Heart left ventricle (tissue), 16 donors: ENCODE results near the gene FAM180A. TPM values are rescaled to one million over a fixed set of nuclear protein-coding genes. Genes with fewer than 3 reads are reported as not detected.
A peak's percentile ranks its signal among the peaks of the same experiment; 100 is the strongest.
"Not testable (repeated sequence)": the region's sequence is repeated elsewhere in the genome, so short reads cannot be mapped to it uniquely, and the experiment has no call there.

ENCODE experiments used
- ATAC-seq, 4 donors: fragments of 200-7000 bp; cut with Tn5 transposase; one replicate each; pipeline ENCODE4 v1.9.1; 2020 to 2022; ENCODE audit warnings: moderate library complexity in 4 of 4, mild to moderate bottlenecking in 3 of 4, moderate number of reproducible peaks in 1 of 4
- DNase-seq, 5 donors: peaks; one replicate each; pipeline ENCODE4 v3.0.0-alpha.2; 2020
- H3K27ac ChIP-seq, 12 donors: fragments of 200-600 bp; sonication (generic) in 4 of 12; one replicate each; pipeline versions ENCODE4 v1.5.0 to v1.8.0; 2016 to 2022; ENCODE audit warnings: mild to moderate bottlenecking in 2 of 12
- H3K27me3 ChIP-seq, 9 donors: fragments of 200-600 bp; sonication (generic) in 2 of 9; one replicate each; pipeline versions ENCODE4 v1.5.1 to v1.8.0; 2016 to 2022; ENCODE audit warnings: mild to moderate bottlenecking in 3 of 9
- H3K36me3 ChIP-seq, 9 donors: fragments of 200-600 bp; sonication (generic) in 2 of 9; one replicate each; pipeline versions ENCODE4 v1.5.0 to v1.8.0; 2018 to 2022; ENCODE audit warnings: mild to moderate bottlenecking in 2 of 9
- H3K4me1 ChIP-seq, 12 donors: fragments of 200-600 bp; sonication (generic) in 4 of 12; one replicate each; pipeline versions ENCODE4 v1.5.0 to v1.8.0; 2016 to 2022; ENCODE audit warnings: mild to moderate bottlenecking in 3 of 12
- H3K4me3 ChIP-seq, 12 donors: fragments of 200-600 bp; sonication (generic) in 4 of 12; one replicate each; pipeline versions ENCODE4 v1.5.0 to v1.8.0; 2017 to 2022; ENCODE audit warnings: mild to moderate bottlenecking in 9 of 12, moderate library complexity in 4 of 12
- H3K9me3 ChIP-seq, 12 donors: fragments of 200-600 bp; sonication (generic) in 4 of 12; one replicate each; pipeline versions ENCODE4 v1.5.0 to v1.8.0; 2016 to 2022; ENCODE audit warnings: mild to moderate bottlenecking in 1 of 12
- CTCF ChIP-seq, 12 donors: fragments of 200-600 bp; sonication (generic) in 4 of 12; IDR thresholded peaks; one replicate each; pipeline versions ENCODE4 v1.5.0 to v1.8.0; 2018 to 2022; ENCODE audit warnings: antibody characterized with exemption in 12 of 12, mild to moderate bottlenecking in 5 of 12
- POLR2A ChIP-seq, 2 donors: fragments of 450-650 bp; IDR thresholded peaks; one replicate each; pipeline ENCODE4 v1.6.1; 2017; ENCODE audit warnings: antibody characterized with exemption in 2 of 2, mild to moderate bottlenecking in 2 of 2, moderate library complexity in 2 of 2
- WGBS, 4 donors: extraction: QIAGEN DNeasy Blood & Tissue Kit in 2 of 4; methylation state at CpG; one replicate each; pipeline versions ENCODE4 v1.1.5 to v1.1.7; 2013 to 2018; 5-methylcytosine and 5-hydroxymethylcytosine counted together
- intact Hi-C, 10 donors: fragments of 100-400 bp; cut with DNase I; formaldehyde crosslinking; loops; one replicate each; pipeline versions ENCODE4 v1.11.1 to v1.14.2; 2022
- polyA plus RNA-seq, 2 donors: library from polyadenylated mRNA; stranded (reverse); fragments of 200-250 nt; gene quantifications; one replicate each; pipeline ENCODE4 v1.2.3, GENCODE V29; 2013
- total RNA-seq, 9 donors: library from RNA; depleted of rRNA in 2 of 9; stranded (reverse); fragments of >200 nt in 2 of 9; fragmentation: NEBNext Ultra II Directional in 3 of 9; extraction: Animal tissue kit (Norgen Biotek cat#: 25700) in 3 of 9; gene quantifications; one replicate each; pipeline versions ENCODE4 v1.1.0 to v1.2.4, GENCODE V29; 2016 to 2023
- donor health status: ischemic (EF 13 %, LVEDD 7.1; RV severe dilation, severe dysfunction).
- donor health status: healthy with polysubstance abuse.
- donor health status: DM: no; HTN: yes; CAD: no.
- donor health status: DM: no; HTN: no; CAD: no.
- donor health status: ischemic (EF 25% LVEDD 6.9; RV normal size, moderate dysfunction).
- donor health status: ischemic (EF 25% LVEDD 5.7; RV mildly dilated, moderate dysfunction).
- donor health status: healthy.
- donor health status: DM: yes; HTN: yes; CAD: no.
- donor health status: ischemic (EF 35%, LVEDD 5.7; RV mildly dilated, moderate dysfunction).
- donor health status: nonischemic (EF 11% LVEDD 7.7; RV severe dilation, severe dysfunction).
- donor health status: DM: yes; HTN: yes; CAD: no.
- donor health status: PGD.
- donor health status: ischemic (EF 29% LVEDD 5.4; RV normal size, mild dysfunction).
- donor health status: nonischemic (EF 23%, LVEDD 6.1; RV moderate dilation, normal function).

FAM180A gene
- total and polyA plus RNA-seq, 11 donors: 7.9 to 63.5 (median 20.8) TPM

GRCh38 chr7:135782377-135782776, 33.8 kb upstream of the FAM180A start:
- intact Hi-C loops: no loop called here
- ATAC-seq: peak in 3 of 4 donors; percentile 46 to 61 (median 54)
- no peaks in the 10 kb centered on the region for H3K27me3 ChIP-seq
- DNase-seq: peak in 1 of 5 donors; percentile 32
- no peaks in the 10 kb centered on the region for H3K36me3 ChIP-seq
- H3K9me3 ChIP-seq: peaks cover 0 to 15% (median 4%) of the 10 kb centered on the region in 12 donors
- TF ChIP-seq POLR2A (IDR thresholded peaks at IDR 0.05) (no peak), CTCF (IDR thresholded peaks at IDR 0.05) (no peak)
- H3K27ac ChIP-seq: no peak overlapping the region
- 63 to 66% (median 65%) methylated on average over 9 of the region's 9 CpGs for WGBS, 4 donors
- H3K4me3 ChIP-seq: no peak overlapping the region
- H3K4me1 ChIP-seq: peaks cover 0 to 3% (median 0%) of the 10 kb centered on the region in 12 donors

GRCh38 chr7:135777626-135778398, 29.2 kb upstream of the FAM180A start:
- peaks cover 0 to 16% (median 4%) of the 10 kb centered on the region in 12 donors for H3K9me3 ChIP-seq
- no peak for TF ChIP-seq CTCF (IDR thresholded peaks at IDR 0.05)
- TF ChIP-seq POLR2A (IDR thresholded peaks at IDR 0.05): no peak
- DNase-seq: no peak
- H3K27me3 ChIP-seq: no peaks in the 10 kb centered on the region
- peaks cover 0 to 27% (median 7%) of the 10 kb centered on the region in 12 donors for H3K4me1 ChIP-seq
- intact Hi-C loops: no loop called here
- H3K27ac ChIP-seq: no peak overlapping the region
- H3K36me3 ChIP-seq: no peaks in the 10 kb centered on the region
- ATAC-seq: no peak
- H3K4me3 ChIP-seq: no peak overlapping the region
- 90 to 99% (median 92%) methylated on average over 3 of the region's 3 CpGs for WGBS, 4 donors

DNA sequence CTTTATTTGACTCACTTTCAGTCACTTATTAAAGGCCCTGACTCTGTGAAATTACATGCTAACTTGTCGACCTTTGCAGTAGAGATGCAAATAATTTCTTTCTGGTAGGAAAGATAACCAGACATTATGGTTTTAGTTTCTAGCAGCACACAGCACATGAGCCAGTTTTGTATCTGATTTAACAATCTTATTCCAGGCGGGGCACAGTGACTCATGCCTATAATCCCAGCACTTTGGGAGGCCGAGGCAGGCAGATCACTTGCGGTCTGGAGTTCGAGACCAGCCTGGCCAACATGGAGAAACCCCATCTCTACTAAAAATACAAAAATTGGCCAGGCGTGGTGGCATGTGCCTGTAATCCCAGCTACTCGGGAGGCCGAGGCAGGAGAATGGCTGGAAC, 27.3 kb upstream of the FAM180A start:
- H3K27me3 ChIP-seq, H3K4me3 ChIP-seq, H3K36me3 ChIP-seq, intact Hi-C loops, ATAC-seq, H3K27ac ChIP-seq, DNase-seq: not testable (repeated sequence)
- Histone ChIP-seq H3K9me3 (peaks cover 0 to 16% (median 4%) of the 10 kb centered on the region in 12 donors), H3K4me1 (peaks cover 0 to 33% (median 9%) of the 10 kb centered on the region in 12 donors)
- 91 to 97% (median 96%) methylated on average over 8 of the region's 8 CpGs for WGBS, 4 donors

DNA sequence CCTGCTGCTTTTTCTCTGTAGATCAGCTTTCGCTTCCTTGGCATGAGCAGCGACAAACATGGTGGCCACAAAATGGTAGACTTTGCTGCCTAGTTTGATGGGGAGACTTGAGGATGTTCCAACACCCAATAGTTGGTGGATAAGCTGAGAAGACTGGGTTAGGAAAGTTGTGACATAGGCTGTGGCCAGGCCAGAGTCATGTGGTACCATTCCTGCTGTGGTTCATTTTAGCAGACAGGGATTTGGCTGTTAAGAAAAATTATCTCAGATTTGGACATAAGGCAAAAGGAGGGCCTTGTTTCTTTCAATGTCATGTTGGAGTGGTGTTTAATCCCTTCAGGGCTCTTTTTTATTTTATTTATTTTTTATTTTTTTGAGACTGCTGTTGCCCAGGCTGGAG, 26.6 kb upstream of the FAM180A start:
- WGBS, 4 donors: 91 to 98% (median 98%) methylated on average over 2 of the region's 2 CpGs
- Histone ChIP-seq H3K27ac (peak overlapping the region in 5 of 12 donors; percentile 4 to 90 (median 81)), H3K4me1 (peaks cover 0 to 33% (median 9%) of the 10 kb centered on the region in 12 donors), H3K4me3 (no peak overlapping the region), H3K27me3 (no peaks in the 10 kb centered on the region), H3K36me3 (no peaks in the 10 kb centered on the region), H3K9me3 (peaks cover 0 to 16% (median 4%) of the 10 kb centered on the region in 12 donors)
- intact Hi-C loops: no loop called here
- ATAC-seq (peak in 3 of 4 donors; percentile 15 to 46 (median 15)), DNase-seq (no peak)
- no peak for TF ChIP-seq CTCF (IDR thresholded peaks at IDR 0.05)
- TF ChIP-seq POLR2A (IDR thresholded peaks at IDR 0.05): no peak
